Neural progenitor cell (in vitro differentiated cells): ENCODE data around the gene LIMK1.

ENCODE experiments used
- CTCF ChIP-seq: fragments of 200-600 bp; sonication (generic); IDR thresholded peaks from 2 replicates; pipeline ENCODE4 v1.5.1; 2017; ENCODE audit warnings: antibody characterized with exemption, mild to moderate bottlenecking
- EZH2 ChIP-seq: fragments of 200-600 bp; sonication (generic); IDR thresholded peaks from 2 replicates; pipeline ENCODE4 v1.6.1; 2017; ENCODE audit warnings: antibody characterized with exemption, mild to moderate bottlenecking, moderate library complexity
- EZH2phosphoT487 ChIP-seq: fragments of 200-600 bp; sonication (generic); IDR thresholded peaks from 2 replicates; pipeline ENCODE4 v1.6.1; 2017; ENCODE audit warnings: antibody characterized with exemption

- TF ChIP-seq CTCF (no peak), EZH2 (no peak), EZH2phosphoT487 (no peak)
These were observed 15.4 kb downstream of the LIMK1 start for GRCh38 chr7:74099031-74099430.
